Karpas-422 (cell line): ENCODE measurements around the gene PSMB2. TPM values are rescaled to one million over a fixed set of nuclear protein-coding genes. Genes with fewer than 3 reads are reported as not detected.
"Not testable (repeated sequence)": the region's sequence is repeated elsewhere in the genome, so short reads cannot be mapped to it uniquely, and the experiment has no call there.

Experiments used
- DNase-seq: peaks from one replicate; pipeline ENCODE4 v3.0.0-alpha.2; 2015
- H2AFZ ChIP-seq: fragments of 200-600 bp; sonication (generic); 2 replicates; pipeline ENCODE4 v1.6.1; 2014; ENCODE audit warnings: antibody characterized with exemption, low read length, mixed read lengths
- H3K27ac ChIP-seq: fragments of 200-600 bp; sonication (generic); 2 replicates; pipeline ENCODE4 v1.5.1; 2014; ENCODE audit warnings: mild to moderate bottlenecking, low read length, moderate library complexity
- H3K27me3 ChIP-seq: fragments of 200-600 bp; sonication (generic); 2 replicates; pipeline ENCODE4 v1.6.1; 2014; ENCODE audit warnings: low read length, mixed read lengths
- H3K36me3 ChIP-seq: fragments of 200-600 bp; sonication (generic); 2 replicates; pipeline ENCODE4 v1.6.1; 2014; ENCODE audit warnings: low read length, mixed read lengths; ENCODE audit not compliant: insufficient read depth
- H3K4me1 ChIP-seq: fragments of 200-600 bp; sonication (generic); 2 replicates; pipeline ENCODE4 v1.6.1; 2014; ENCODE audit warnings: mild to moderate bottlenecking, low read length, mixed read lengths
- H3K4me2 ChIP-seq: fragments of 200-600 bp; sonication (generic); 2 replicates; pipeline ENCODE4 v1.6.1; 2014; ENCODE audit warnings: low read length, low read depth, mild to moderate bottlenecking; ENCODE audit not compliant: poor library complexity, severe bottlenecking
- H3K4me3 ChIP-seq: fragments of 200-600 bp; sonication (generic); 2 replicates; pipeline ENCODE4 v1.5.1; 2014; ENCODE audit warnings: mild to moderate bottlenecking, antibody characterized with exemption, low read length, mixed read lengths
- H3K79me2 ChIP-seq: fragments of 200-600 bp; sonication (generic); 2 replicates; pipeline ENCODE4 v1.6.1; 2014; ENCODE audit warnings: mild to moderate bottlenecking, low read length, mixed read lengths
- H3K9ac ChIP-seq: fragments of 200-600 bp; sonication (generic); 2 replicates; pipeline ENCODE4 v1.6.0; 2014; ENCODE audit warnings: low read length
- H3K9me2 ChIP-seq: fragments of 200-600 bp; sonication (generic), shearing (Covaris generic); replicated peaks from 2 replicates; pipeline ENCODE4 v1.6.0; 2014; ENCODE audit warnings: mild to moderate bottlenecking, low read length, moderate library complexity; ENCODE audit not compliant: insufficient read depth
- H3K9me3 ChIP-seq: fragments of 300-700, 200-600 bp; sonication (generic); 2 replicates; pipeline ENCODE4 v1.6.1; 2014; ENCODE audit warnings: low read length, mixed read lengths
- H4K20me1 ChIP-seq: fragments of 200-600 bp; sonication (generic); 2 replicates; pipeline ENCODE4 v1.6.1; 2014; ENCODE audit warnings: mild to moderate bottlenecking, antibody characterized with exemption, low read length, low read depth; ENCODE audit not compliant: insufficient read depth
- total RNA-seq: library from RNA; depleted of rRNA; stranded (reverse); fragments of >200 nt; shearing (Covaris generic); gene quantifications from 2 replicates; pipeline ENCODE4 v1.2.3, GENCODE V29; 2014; ENCODE audit warnings: low replicate concordance

The PSMB2 gene
- total RNA-seq, 1 experiment from 2014 or later: 59.7 TPM

- H3K79me2 ChIP-seq: no peaks in the 10 kb centered on the region
- peak overlapping the region; percentile 87 for H3K4me2 ChIP-seq
- no peaks in the 10 kb centered on the region for H3K9me2 ChIP-seq
- H3K27me3 ChIP-seq: no peaks in the 10 kb centered on the region
- H3K27ac ChIP-seq: no peak overlapping the region
- H3K4me3 ChIP-seq: peak overlapping the region; percentile 67
- H3K9me3 ChIP-seq: no peaks in the 10 kb centered on the region
- peak overlapping the region; percentile 99 for H2AFZ ChIP-seq
- no peaks in the 10 kb centered on the region for H3K36me3 ChIP-seq
- H3K9ac ChIP-seq: peak overlapping the region; percentile 70
- DNase-seq: peak; percentile 86
- H4K20me1 ChIP-seq: no peaks in the 10 kb centered on the region
- peaks cover 40% of the 10 kb centered on the region for H3K4me1 ChIP-seq
These were observed 64.0 kb downstream of the PSMB2 start for GRCh38 chr1:35577071-35577998.

- H3K9me3 ChIP-seq, H3K27me3 ChIP-seq, H2AFZ ChIP-seq, H3K36me3 ChIP-seq, DNase-seq, H4K20me1 ChIP-seq, H3K27ac ChIP-seq, H3K9ac ChIP-seq, H3K9me2 ChIP-seq, H3K79me2 ChIP-seq, H3K4me3 ChIP-seq, H3K4me2 ChIP-seq: not testable (repeated sequence)
- peaks cover 36% of the 10 kb centered on the region for H3K4me1 ChIP-seq
These were observed 64.6 kb downstream of the PSMB2 start for GRCh38 chr1:35576766-35577070.

- no peaks in the 10 kb centered on the region for H3K36me3 ChIP-seq
- H3K4me2 ChIP-seq: no peak overlapping the region
- DNase-seq: peak; percentile 41
- no peaks in the 10 kb centered on the region for H3K9me2 ChIP-seq
- H2AFZ ChIP-seq: no peak overlapping the region
- H3K27me3 ChIP-seq: no peaks in the 10 kb centered on the region
- no peaks in the 10 kb centered on the region for H3K9me3 ChIP-seq
- no peaks in the 10 kb centered on the region for H3K79me2 ChIP-seq
- no peaks in the 10 kb centered on the region for H4K20me1 ChIP-seq
- no peak overlapping the region for H3K9ac ChIP-seq
- no peak overlapping the region for H3K4me3 ChIP-seq
- peaks cover 31% of the 10 kb centered on the region for H3K4me1 ChIP-seq
- H3K27ac ChIP-seq: no peak overlapping the region
These were observed 65.1 kb downstream of the PSMB2 start for GRCh38 chr1:35576061-35576765.

GRCh38 chr1:35575416-35575958 lies 65.8 kb downstream of the PSMB2 start:
- Histone ChIP-seq H3K9ac (no peak overlapping the region), H3K9me3 (no peaks in the 10 kb centered on the region), H3K4me1 (peaks cover 23% of the 10 kb centered on the region), H4K20me1 (no peaks in the 10 kb centered on the region), H3K79me2 (no peaks in the 10 kb centered on the region), H3K36me3 (no peaks in the 10 kb centered on the region), H3K27ac (no peak overlapping the region), H3K4me2 (no peak overlapping the region), H2AFZ (no peak overlapping the region), H3K4me3 (no peak overlapping the region), H3K9me2 (no peaks in the 10 kb centered on the region), H3K27me3 (no peaks in the 10 kb centered on the region)
- DNase-seq: no peak

- Histone ChIP-seq H3K36me3 (no peaks in the 10 kb centered on the region), H3K9ac (no peak overlapping the region), H3K79me2 (no peaks in the 10 kb centered on the region), H2AFZ (no peak overlapping the region), H4K20me1 (no peaks in the 10 kb centered on the region), H3K4me1 (peaks cover 18% of the 10 kb centered on the region), H3K9me3 (no peaks in the 10 kb centered on the region), H3K27ac (no peak overlapping the region), H3K4me3 (no peak overlapping the region), H3K27me3 (no peaks in the 10 kb centered on the region), H3K4me2 (no peak overlapping the region), H3K9me2 (no peaks in the 10 kb centered on the region)
- DNase-seq: no peak
These were observed 66.5 kb downstream of the PSMB2 start for GRCh38 chr1:35574655-35575415.

- Histone ChIP-seq H3K27ac (no peak overlapping the region), H3K9me2 (no peaks in the 10 kb centered on the region), H3K9ac (no peak overlapping the region), H4K20me1 (no peaks in the 10 kb centered on the region), H3K4me1 (peaks cover 18% of the 10 kb centered on the region), H3K36me3 (no peaks in the 10 kb centered on the region), H3K4me2 (no peak overlapping the region), H3K79me2 (no peaks in the 10 kb centered on the region), H2AFZ (no peak overlapping the region), H3K4me3 (no peak overlapping the region), H3K9me3 (no peaks in the 10 kb centered on the region), H3K27me3 (no peaks in the 10 kb centered on the region)
- DNase-seq: no peak
These were observed 67.1 kb downstream of the PSMB2 start for GRCh38 chr1:35574125-35574654.

GRCh38 chr1:35573198-35574124 lies 67.9 kb downstream of the PSMB2 start, which contains the start of gene TFAP2E:
Gene TFAP2E, plus strand, starts transcription at chr1:35573314. Its CDS starts 264 bp downstream, at chr1:35573578.
- no peaks in the 10 kb centered on the region for H3K79me2 ChIP-seq
- DNase-seq: no peak
- no peak within 1 kb of the TSS for H3K4me3 ChIP-seq
- H3K4me2 ChIP-seq: no peak within 1 kb of the TSS
- no peaks in the 10 kb centered on the region for H3K9me3 ChIP-seq
- H4K20me1 ChIP-seq: no peaks in the 10 kb centered on the region
- H3K9ac ChIP-seq: no peak within 1 kb of the TSS
- H3K9me2 ChIP-seq: no peaks in the 10 kb centered on the region
- no peaks in the 10 kb centered on the region for H3K27me3 ChIP-seq
- no peaks in the 10 kb centered on the region for H3K36me3 ChIP-seq
- no peak within 1 kb of the TSS for H3K27ac ChIP-seq
- H2AFZ ChIP-seq: no peak within 1 kb of the TSS
- peaks cover 15% of the 10 kb centered on the region for H3K4me1 ChIP-seq
